Measurements from ENCODE around the gene SLC48A1.

GRCh38 chr12:47754126-47754525 lies 18.9 kb upstream of the SLC48A1 start:
- TF ChIP-seq CTCF (IDR thresholded peaks at IDR 0.05; ENCODE audit: poor library complexity, severe bottlenecking) (no peak), REST (IDR thresholded peaks at IDR 0.05; ENCODE audit: borderline replicate concordance) (no peak), EZH2 (IDR thresholded peaks at IDR 0.05; ENCODE audit: borderline replicate concordance, insufficient read depth, low read length, poor library complexity, severe bottlenecking) (no peak), POLR2AphosphoS5 (IDR thresholded peaks at IDR 0.05) (no peak), EP300 (conservative IDR thresholded peaks at IDR 0.05; ENCODE audit: poor library complexity, severe bottlenecking) (no peak), RAD21 (conservative IDR thresholded peaks at IDR 0.05) (no peak), TAF1 (IDR thresholded peaks at IDR 0.05; ENCODE audit: low read depth) (no peak), MXI1 (conservative IDR thresholded peaks at IDR 0.05; ENCODE audit: poor library complexity, severe bottlenecking) (no peak)
